Colonic mucosa (tissue), 4 donors: ENCODE results near the gene PPM1D. TPM values are rescaled to one million over a fixed set of nuclear protein-coding genes. Genes with fewer than 3 reads are reported as not detected.
"Not testable (repeated sequence)": the region's sequence is repeated elsewhere in the genome, so short reads cannot be mapped to it uniquely, and the experiment has no call there.

Experiments used
- DNase-seq: peaks from one replicate; pipeline ENCODE4 v3.0.0-alpha.2; 2020
- H3K27ac ChIP-seq: fragments of 200-600 bp; one replicate; pipeline ENCODE4 v1.8.0; 2021
- H3K27me3 ChIP-seq: fragments of 200-600 bp; one replicate; pipeline ENCODE4 v1.8.0; 2021
- H3K36me3 ChIP-seq: fragments of 200-600 bp; one replicate; pipeline ENCODE4 v1.8.0; 2021
- H3K4me1 ChIP-seq: fragments of 200-600 bp; one replicate; pipeline ENCODE4 v1.8.0; 2021; ENCODE audit warnings: mild to moderate bottlenecking
- H3K4me3 ChIP-seq: fragments of 200-600 bp; one replicate; pipeline ENCODE4 v1.8.0; 2021
- H3K9ac ChIP-seq, 2 donors: one replicate each; pipeline ENCODE4 v1.7.0; 2013; ENCODE audit warnings: control low read depth in 2 of 2, low read depth in 2 of 2, low read length in 2 of 2
- H3K9me3 ChIP-seq: fragments of 200-600 bp; one replicate; pipeline ENCODE4 v1.8.0; 2021
- intact Hi-C: fragments of 100-400 bp; cut with DNase I; formaldehyde crosslinking; loops from one replicate; pipeline ENCODE4 v1.14.1; 2022
- total RNA-seq, 2 donors: library from RNA; stranded (reverse); fragmentation: NEBNext Ultra II Directional in 1 of 2; extraction: Animal tissue kit (Norgen Biotek cat#: 25700) in 1 of 2; gene quantifications; one replicate each; pipeline ENCODE4 v1.2.1, GENCODE V29; 2021
- TF ChIP-seq, protein P1 (sequence below): fragments of 200-600 bp; IDR thresholded peaks from one replicate; pipeline ENCODE4 v1.8.0; 2022; ENCODE audit warnings: antibody characterized with exemption, mild to moderate bottlenecking
- donor health status: healthy.
- donor health status: DM: no; HTN: no; CAD: no.
- donor health status: DM: no; HTN: no; CAD: no.

The PPM1D gene
- total RNA-seq, 2 donors from 2014 or later = 21.2 to 22.8 TPM

DNA sequence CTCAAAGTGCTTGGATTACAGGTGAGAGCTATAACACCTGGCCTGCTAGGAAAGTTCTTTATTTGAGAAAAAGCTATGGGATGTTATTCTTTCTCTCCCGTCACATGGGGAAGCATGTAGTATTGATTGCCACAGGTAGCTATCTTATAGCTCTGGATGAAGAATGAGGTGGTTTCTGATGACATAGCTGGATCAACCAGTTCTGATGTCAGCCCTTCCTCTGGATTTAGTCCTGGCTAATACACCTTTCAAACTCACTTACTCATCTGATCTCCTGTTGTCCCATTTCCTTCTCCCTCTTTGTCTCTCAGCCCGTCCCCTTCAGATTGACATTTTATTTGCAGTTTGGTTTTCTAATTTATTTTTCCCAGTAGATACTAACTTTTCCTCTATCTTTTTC lies 14.1 kb upstream of the PPM1D start:
- Histone ChIP-seq H3K4me1 (no peaks in the 10 kb centered on the region), H3K36me3 (no peaks in the 10 kb centered on the region), H3K4me3 (no peak overlapping the region), H3K27me3 (no peaks in the 10 kb centered on the region), H3K27ac (no peak overlapping the region), H3K9me3 (no peaks in the 10 kb centered on the region), H3K9ac (no peak overlapping the region)
- intact Hi-C loops = no loop called here
- TF ChIP-seq, protein P1, sequence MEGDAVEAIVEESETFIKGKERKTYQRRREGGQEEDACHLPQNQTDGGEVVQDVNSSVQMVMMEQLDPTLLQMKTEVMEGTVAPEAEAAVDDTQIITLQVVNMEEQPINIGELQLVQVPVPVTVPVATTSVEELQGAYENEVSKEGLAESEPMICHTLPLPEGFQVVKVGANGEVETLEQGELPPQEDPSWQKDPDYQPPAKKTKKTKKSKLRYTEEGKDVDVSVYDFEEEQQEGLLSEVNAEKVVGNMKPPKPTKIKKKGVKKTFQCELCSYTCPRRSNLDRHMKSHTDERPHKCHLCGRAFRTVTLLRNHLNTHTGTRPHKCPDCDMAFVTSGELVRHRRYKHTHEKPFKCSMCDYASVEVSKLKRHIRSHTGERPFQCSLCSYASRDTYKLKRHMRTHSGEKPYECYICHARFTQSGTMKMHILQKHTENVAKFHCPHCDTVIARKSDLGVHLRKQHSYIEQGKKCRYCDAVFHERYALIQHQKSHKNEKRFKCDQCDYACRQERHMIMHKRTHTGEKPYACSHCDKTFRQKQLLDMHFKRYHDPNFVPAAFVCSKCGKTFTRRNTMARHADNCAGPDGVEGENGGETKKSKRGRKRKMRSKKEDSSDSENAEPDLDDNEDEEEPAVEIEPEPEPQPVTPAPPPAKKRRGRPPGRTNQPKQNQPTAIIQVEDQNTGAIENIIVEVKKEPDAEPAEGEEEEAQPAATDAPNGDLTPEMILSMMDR = no peak
- DNase-seq = no peak

DNA sequence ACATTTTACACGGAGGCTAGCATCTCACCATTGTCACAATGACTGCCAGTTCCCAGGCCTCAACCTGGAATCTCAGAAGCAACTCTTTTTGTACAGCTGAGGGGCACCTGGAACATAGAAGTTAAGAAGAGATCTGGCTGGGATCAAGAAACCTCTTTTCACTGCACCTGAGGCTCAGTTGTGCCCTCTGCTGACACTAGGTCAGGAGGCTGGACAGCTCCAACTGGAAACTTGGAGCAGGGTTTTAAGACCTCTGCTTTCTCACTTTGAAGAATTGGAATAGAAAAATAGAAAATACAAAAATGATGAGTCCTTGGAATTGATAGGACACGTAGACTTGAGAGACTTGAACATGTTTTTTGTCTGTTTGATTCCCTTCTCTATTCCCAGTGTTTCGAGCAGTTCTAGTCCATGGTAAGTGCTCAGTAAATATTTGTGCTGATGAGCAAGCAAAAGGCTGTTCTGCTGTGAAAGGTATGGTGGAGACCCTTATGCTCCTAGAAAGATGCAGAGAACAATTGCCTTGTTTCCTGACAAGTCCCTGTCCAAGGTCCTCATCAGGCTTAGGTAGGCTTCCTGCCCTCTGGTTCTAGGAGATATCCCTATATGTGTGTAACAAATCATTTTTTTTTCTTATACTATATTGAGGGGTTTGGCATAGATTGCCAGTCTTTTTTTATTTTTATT lies 13.6 kb upstream of the PPM1D start:
- intact Hi-C loops = no loop called here
- TF ChIP-seq, protein P1 = no peak
- Histone ChIP-seq H3K4me3 (no peak overlapping the region), H3K27ac (no peak overlapping the region), H3K9me3 (no peaks in the 10 kb centered on the region), H3K27me3 (no peaks in the 10 kb centered on the region), H3K36me3 (no peaks in the 10 kb centered on the region), H3K9ac (no peak overlapping the region), H3K4me1 (no peaks in the 10 kb centered on the region)
- no peak for DNase-seq

DNA sequence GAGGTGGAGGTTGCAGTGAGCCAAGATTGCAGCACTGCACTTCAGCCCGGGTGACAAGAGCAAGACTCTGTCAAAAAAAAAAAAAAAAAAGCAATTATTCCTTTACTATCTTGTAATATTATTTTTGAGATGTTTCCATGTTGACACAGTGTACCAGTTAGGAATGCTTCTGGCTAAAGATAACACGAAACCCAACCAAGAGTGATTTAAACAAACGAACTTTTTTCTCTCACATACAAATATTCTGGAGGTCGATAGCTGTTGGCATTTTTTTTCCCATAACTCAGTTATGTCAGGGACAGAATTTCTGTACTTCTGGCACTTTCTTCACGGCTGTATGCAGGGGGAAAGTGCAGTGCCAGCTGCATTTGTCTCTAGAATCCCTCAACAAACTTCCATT lies 9.9 kb upstream of the PPM1D start:
- H3K36me3 ChIP-seq = no peaks in the 10 kb centered on the region
- no peak overlapping the region for H3K9ac ChIP-seq
- H3K4me3 ChIP-seq = no peak overlapping the region
- H3K27me3 ChIP-seq = no peaks in the 10 kb centered on the region
- TF ChIP-seq, protein P1 = no peak
- intact Hi-C loops = no loop called here
- H3K27ac ChIP-seq = no peak overlapping the region
- H3K9me3 ChIP-seq = no peaks in the 10 kb centered on the region
- H3K4me1 ChIP-seq = no peaks in the 10 kb centered on the region
- DNase-seq = no peak

DNA sequence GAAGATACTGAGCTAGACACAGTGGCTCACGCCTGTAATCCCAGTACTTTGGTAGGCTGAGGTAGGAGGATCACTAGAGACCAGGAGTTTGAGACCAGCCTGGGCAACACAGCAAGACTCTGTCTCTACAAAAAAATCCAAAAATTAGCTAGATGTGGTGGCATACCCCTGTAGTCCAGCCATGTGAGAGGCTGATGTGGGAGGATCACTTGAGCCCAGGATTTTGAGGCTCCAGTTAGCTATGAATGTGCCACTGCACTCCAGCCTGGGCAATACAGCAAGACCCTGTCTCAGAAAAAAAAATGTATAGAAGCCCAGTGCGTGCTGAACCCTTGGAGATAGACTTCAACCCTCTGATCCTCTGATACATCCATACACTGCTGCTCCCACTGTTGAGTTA lies 7.2 kb upstream of the PPM1D start:
- intact Hi-C loops = no loop called here
- no peaks in the 10 kb centered on the region for H3K4me1 ChIP-seq
- H3K36me3 ChIP-seq = no peaks in the 10 kb centered on the region
- H3K27ac ChIP-seq = no peak overlapping the region
- H3K27me3 ChIP-seq = no peaks in the 10 kb centered on the region
- TF ChIP-seq, protein P1 = no peak
- H3K4me3 ChIP-seq = no peak overlapping the region
- H3K9me3 ChIP-seq = no peaks in the 10 kb centered on the region
- H3K9ac ChIP-seq = no peak overlapping the region
- no peak for DNase-seq

DNA sequence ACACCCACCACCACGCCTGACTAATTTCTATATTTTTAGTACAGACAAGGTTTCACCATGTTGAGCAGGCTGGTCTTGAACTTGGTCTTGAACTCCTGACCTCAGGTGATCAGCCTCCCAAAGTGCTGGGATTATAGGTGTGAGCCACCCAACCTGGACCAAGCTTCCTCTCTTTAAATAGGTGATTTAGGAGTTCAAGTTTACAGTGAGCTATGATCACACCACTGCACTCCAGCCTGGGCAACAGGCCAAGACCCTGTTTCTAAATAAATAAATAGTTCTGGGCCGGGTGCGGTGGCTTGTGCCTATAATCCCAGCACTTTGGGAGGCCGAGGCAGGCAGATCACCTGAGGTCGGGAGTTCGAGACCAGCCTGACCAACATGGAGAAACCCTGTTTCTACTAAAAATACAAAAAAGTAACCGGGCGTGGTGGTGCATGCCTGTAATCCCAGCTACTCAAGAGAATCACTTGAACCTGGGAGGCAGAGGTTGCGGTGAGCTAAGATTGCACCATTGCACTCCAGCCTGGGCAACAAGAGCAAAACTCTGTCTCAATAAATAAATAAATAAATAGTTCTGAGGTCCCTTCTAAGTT lies 6.5 kb upstream of the PPM1D start:
- H3K27ac ChIP-seq, H3K36me3 ChIP-seq: not testable (repeated sequence)

DNA sequence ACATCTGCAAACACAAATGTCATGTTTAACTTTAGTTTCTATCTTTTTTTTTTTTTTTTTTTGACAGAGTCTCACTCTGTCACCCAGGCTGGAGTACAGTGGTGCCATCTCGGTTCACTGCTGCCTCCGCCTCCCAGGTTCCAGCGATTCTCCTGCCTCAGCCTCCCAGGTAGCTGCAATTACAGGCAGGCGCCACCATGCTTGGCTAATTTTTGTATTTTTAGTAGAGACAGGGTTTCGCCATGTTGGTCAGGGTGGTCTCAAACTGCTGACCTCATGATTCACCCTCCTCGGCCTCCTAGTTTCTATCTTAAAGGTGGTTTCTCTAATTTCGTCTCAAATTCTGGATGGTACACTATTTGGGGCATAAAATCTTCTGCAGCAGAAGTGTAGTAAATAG lies 5.8 kb upstream of the PPM1D start:
- H3K36me3 ChIP-seq, DNase-seq, H3K27ac ChIP-seq, H3K27me3 ChIP-seq, H3K4me3 ChIP-seq, H3K9me3 ChIP-seq, H3K4me1 ChIP-seq, H3K9ac ChIP-seq, intact Hi-C loops: not testable (repeated sequence)

More for the DNA sequence above, 6.5 kb upstream of the PPM1D start:
- H3K27me3 ChIP-seq, intact Hi-C loops, H3K4me1 ChIP-seq, H3K9me3 ChIP-seq, H3K4me3 ChIP-seq, DNase-seq, H3K9ac ChIP-seq: not testable (repeated sequence)
